Limb (tissue), 2 donors: ENCODE data around the gene RALGAPA1.
"Not testable (repeated sequence)": the region's sequence is repeated elsewhere in the genome, so short reads cannot be mapped to it uniquely, and the experiment has no call there.

Experiments
- DNase-seq, 2 donors: peaks; one replicate each; pipeline ENCODE4 v3.0.0-alpha.2; 2016; ENCODE audit errors: extremely low spot score in 2 of 2

The RALGAPA1 gene

GRCh38 chr14:35821564-35822411 is 12.7 kb upstream of the RALGAPA1 start:
- peak in 1 of 2 donors; percentile 20 for DNase-seq

GRCh38 chr14:35819591-35820540 is 10.8 kb upstream of the RALGAPA1 start:
- no peak for DNase-seq

GRCh38 chr14:35818346-35819115 is 9.4 kb upstream of the RALGAPA1 start:
- DNase-seq, result peak in 1 of 2 donors; percentile 41

- peak in 1 of 2 donors; percentile 50 for DNase-seq
Observed at GRCh38 chr14:35814371-35815005, 5.4 kb upstream of the RALGAPA1 start.

DNA sequence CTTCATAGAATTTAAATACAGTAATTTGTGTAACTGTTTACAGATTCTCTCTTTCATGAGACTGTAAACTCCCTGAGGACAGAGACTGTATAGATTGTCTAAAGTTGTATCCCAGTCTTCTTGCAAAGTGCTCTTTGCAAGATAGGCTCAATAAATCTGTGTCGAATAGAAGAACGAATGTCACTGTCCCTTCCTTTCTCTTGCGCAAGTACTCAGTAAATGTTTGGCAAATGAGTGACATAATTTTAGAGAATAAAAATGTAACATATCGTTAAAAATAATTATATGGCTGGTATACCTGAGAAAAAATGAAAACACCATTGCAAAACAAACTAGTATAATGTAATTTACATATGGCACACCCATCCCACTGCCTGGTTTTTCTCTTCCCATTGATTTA is 1.9 kb upstream of the RALGAPA1 start:
- DNase-seq, result no peak

DNA sequence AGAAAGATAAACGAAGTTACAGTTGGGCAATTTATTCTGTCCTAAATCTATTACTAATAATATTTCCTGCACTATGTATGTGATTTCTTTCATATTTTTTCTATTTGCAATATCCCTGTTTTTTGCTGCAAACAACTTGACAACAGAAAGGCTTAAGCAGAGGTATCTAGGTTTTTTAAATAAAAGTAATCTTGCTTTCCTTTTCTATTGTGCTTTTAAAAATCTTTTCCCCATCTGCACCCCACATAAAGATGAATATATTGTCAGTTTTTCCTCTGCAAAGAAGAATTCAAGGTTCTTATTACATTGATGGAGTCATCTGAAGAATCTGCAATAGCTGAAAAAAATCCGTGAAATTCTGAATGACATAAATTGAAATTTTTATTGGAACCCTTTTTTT is 502 bp upstream of the RALGAPA1 start:
- no peak for DNase-seq

DNA sequence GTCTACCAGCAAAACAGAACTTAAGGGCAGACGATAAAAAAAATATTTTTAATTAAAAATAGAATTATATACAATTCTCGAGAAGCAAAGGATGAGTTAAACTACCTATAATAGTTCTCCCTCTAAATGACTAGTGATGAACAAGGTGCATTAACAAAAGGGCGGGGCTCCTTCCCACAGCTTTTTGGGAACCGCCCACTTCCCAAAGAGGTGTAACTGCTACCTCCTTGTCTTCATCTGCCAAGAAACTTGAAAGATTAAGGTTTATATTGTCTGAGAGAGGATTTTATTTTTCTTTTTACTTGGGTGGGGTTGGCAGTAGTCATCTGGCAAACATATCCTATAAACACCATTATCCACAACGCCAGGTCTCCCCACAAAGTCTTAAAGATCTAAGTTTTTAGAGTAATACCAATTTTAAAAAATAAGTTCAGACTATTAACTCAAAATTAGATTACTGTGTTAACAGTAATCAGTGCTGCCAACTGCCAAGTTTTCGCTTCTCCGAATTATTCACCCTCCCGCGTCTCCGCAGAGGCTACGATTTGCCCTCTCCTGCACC is 938 bp downstream of the RALGAPA1 start:
- no peak for DNase-seq

- DNase-seq, result no peak
Observed at GRCh38 chr14:35807131-35807961, 1.7 kb downstream of the RALGAPA1 start.

- no peak for DNase-seq
Observed at GRCh38 chr14:35806006-35806907, 2.8 kb downstream of the RALGAPA1 start.

- no peak for DNase-seq
Observed at GRCh38 chr14:35797796-35798195, 11.3 kb downstream of the RALGAPA1 start.

DNA sequence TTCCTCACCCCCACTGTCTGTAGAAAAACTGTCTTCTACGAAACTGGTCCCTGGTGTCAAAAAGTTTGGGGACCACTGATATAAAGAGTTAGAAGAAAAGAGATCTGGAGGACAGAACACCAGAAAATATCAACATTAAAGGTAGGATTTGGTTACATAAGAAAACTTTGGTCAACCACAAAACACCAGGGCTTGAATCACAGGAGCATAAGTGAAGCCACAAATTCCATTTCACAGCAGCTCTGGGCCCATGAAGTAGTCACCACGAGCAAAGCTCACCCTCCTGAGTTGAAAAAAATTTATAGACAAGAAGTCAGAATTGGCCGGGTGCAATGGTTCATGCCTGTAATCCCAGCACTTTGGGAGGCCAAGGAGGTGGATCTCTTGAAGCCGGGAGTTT is 19.4 kb downstream of the RALGAPA1 start:
- no peak for DNase-seq

- DNase-seq, result no peak
Observed at GRCh38 chr14:35786856-35787255, 22.2 kb downstream of the RALGAPA1 start.

DNA sequence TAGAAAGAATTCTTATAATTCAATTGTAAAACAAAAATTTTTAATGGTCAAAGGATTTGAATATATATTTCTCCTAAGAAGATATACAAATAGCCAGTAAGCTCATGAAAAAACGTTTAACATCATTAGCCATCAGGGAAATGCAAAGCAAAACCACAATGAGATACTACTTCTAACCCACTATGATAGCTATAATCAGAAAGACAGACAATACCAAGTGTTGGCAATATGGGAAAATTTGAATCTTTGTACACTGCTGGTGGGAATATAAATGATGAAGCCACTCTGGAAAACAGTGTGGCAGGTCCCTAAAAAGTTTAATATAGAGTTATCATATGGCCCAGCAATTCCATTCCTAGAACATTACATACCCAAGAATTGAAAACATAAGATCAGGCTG is 25.4 kb downstream of the RALGAPA1 start:
- no peak for DNase-seq

DNA sequence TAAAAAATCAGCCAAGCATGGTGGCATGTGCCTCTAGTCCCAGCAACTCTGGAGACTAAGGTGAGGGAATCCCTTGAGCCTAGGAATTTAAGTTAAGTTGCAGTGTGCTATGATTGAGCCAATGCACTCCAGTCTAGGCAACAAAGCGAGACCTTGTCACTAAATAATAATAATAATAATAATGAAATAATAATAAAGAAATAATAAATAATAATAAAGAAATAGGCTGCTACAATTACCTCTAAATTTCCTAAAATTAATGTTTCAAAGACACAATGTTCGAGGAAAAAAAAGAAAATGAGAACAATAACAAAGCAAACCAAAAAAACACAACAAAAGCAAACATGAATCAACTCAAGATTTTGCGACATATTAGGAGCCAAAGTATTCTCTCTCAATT is 29.7 kb downstream of the RALGAPA1 start:
- no peak for DNase-seq

DNA sequence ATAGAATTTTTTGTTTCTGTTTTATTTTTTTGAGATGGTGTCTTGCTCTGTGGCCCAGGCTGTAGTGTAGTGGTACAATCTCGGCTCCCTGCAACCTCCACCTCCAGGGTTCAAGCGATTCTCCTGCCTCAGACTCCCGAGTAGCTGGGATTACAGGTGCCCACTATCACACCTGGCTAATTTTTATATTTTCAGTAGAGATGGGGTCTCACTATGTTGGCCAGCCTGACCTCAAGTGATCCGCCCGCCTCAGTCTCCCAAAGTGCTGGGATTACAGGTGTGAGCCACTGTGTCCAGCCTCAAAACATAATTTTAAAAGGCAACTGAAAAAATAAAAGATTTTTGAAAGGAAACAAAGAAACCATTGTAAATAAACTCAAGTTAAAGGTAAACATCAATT is 31.5 kb downstream of the RALGAPA1 start:
- not testable (repeated sequence) for DNase-seq

GRCh38 chr14:35776823-35777222 is 32.3 kb downstream of the RALGAPA1 start:
- no peak for DNase-seq

GRCh38 chr14:35776085-35776484 is 33.0 kb downstream of the RALGAPA1 start:
- not testable (repeated sequence) for DNase-seq

DNA sequence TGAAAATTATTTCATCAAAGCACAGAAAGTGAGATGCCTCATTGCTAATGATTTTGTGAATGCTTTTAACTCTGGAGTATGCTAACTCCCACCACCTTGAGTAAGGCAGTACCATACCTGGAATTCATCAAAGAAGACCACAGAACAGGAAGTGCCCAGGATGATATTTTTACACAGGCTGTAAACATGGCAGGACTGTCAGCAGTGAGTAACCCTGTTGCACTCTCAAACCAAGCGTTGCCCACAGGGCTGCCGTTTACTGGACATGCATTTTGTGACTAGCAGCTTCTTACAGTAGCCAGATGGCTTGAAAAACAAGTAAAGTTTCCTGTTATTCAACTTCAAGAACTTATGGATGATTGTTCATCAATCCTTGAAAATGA is 42.4 kb downstream of the RALGAPA1 start:
- DNase-seq, result no peak
